NCI-H2196 (cell line): ENCODE results near the gene SYPL1.
"Not testable (repeated sequence)": the region's sequence is repeated elsewhere in the genome, so short reads cannot be mapped to it uniquely, and the experiment has no call there.

ENCODE experiments used
- DNase-seq: peaks from one replicate; lab custom pipeline; 2025; ENCODE audit not compliant: unreplicated experiment; lab: John Stamatoyannopoulos, UW

SYPL1 gene

DNA sequence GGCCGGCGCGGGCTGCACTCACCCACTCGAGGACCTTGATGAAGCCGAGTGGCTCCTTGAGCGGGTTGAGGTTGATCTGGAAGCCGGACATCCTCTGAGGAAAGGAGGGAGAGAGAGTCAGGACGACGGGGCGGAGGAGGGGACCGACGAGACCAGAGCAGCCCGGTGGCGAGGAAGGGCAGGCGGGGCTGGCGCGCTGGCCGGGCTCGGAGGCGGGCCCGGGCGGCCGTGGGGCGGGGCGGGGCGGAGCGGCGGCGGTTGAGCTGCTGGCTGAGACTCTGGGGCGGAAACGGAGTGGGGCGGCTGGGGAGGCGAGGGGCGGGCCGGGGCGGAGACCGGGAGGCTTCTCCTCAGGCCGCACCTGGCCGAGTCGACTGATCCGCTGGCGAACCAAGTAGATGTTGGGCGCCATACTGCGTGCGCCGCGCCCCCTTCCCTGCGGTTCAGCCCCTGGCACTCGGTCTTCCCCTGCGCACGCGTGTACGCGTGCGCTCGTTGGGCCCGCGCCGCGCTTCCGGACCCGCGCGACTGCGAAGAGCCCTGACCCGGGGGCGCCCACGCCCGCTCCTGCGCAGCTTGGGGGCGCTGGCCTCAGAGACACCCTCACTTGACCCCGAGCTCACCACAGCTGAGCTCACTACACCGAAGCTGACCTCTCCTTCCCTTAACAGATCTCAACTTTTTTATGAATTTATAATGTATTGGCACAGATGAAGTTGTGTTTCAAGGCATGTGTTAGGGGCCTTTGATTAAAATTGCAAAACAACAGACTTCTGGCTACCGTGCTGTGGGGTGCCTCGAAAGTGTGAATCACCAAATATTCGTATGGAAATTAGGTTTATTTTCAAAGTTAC is at the start of gene SYPL1:
SYPL1 (minus strand) TSS at position 195 of the 854 bp plus-strand sequence; CDS start at position 91, 104 bp downstream.
- peak; percentile 92 for DNase-seq

DNA sequence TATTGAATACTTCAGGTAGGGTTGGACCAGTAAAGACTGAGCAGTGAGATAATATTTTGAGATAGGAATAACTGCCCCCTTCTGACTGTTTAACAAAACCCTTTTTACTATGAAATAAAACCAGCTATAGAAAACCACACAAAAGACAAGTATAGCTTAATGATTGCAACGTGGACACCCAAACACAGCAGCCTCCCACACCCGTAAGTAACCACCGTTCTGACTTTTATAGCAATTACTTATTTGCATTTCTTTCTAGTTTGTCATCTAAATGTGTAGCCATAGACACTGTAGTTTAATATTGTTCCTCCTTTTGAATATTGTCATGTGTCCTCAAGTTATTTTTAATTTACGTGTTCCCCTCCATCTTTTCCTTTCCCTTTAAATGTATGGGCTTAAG is 42.9 kb upstream of the SYPL1 start:
- no peak for DNase-seq

DNA sequence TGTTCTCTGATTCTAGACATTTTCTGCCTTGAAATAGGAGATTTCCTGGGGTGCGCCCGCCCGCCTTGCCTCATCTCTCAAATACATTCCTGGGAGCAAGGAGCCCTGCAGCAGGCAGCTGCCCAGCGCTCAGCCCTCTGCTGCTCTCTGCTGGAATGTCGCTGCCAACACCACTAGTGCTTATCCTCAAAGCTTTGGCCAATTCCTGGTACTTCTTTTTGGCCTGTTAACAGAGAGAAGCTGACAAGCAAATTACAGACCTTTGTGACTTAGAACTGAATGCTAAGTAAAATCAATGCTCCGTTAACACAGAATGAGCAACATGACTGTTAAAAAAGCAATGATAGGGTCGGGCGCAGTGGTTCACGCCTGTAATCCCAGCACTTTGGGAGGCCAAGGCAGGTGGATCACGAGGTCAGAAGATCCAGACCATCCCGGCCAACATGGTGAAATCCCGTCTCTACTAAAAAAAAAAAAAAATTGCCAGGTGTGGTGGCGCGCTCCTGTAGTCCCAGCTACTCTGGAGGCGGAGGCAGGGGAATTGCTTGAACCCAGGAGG is 41.9 kb upstream of the SYPL1 start:
- peak; percentile 81 for DNase-seq

DNA sequence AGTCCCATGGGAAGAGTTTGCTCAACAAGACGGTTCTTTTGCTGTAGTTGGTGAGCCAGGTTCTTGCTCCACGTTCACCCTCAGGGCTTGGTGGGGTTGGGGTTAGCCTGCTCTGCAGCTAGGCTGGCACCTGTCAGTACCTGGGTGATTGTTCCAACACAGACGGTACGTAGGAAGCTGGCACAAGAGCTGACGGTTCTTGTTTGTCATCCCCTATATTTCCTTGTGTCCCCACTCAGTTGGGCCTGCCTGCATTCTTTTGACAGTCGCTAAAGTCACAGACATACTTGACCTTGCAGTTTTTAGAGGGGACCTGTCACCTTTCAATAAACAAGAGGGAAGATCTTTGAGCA is 40.2 kb upstream of the SYPL1 start:
- DNase-seq = no peak

DNA sequence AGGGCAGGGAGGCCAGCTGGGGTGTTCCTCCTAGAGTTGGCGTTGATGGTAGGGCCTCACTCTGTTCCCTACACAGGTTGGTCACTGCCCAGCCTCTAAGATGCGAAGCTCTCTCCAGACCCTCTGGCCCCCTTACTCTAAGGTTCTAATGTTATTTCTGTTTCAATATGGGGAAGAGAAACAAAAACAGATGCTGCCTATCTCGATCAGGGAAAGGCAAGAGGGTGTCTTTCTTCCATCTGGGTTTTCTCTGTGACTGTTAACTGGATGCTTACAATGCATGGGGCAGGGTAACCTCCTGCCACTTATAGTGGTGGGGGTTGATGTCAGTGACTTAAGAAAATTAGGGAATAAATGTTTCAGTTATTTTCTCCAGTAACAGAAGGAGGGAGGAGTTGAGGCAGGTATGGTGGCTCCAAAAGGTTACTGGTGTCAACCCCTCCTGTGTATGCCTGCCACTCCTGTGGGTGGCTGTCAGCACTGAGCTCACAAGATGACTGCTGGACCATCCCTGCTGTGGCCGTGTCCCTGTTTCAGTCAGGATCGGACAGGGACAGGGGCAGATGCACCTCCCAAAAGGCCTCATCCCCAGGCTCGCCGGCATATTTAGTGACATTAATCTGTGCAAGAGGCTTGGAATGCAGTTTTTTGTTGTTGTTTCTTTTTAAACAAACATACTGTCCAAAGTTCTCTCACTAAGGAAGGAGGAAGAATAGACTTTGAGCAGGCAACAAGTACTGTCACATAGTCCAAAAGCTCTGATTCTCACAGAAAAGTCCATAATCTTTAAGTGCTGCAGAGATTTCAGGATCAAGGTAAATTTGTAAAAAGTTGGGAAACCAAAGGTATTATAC is 39.6 kb upstream of the SYPL1 start:
- DNase-seq = no peak

DNA sequence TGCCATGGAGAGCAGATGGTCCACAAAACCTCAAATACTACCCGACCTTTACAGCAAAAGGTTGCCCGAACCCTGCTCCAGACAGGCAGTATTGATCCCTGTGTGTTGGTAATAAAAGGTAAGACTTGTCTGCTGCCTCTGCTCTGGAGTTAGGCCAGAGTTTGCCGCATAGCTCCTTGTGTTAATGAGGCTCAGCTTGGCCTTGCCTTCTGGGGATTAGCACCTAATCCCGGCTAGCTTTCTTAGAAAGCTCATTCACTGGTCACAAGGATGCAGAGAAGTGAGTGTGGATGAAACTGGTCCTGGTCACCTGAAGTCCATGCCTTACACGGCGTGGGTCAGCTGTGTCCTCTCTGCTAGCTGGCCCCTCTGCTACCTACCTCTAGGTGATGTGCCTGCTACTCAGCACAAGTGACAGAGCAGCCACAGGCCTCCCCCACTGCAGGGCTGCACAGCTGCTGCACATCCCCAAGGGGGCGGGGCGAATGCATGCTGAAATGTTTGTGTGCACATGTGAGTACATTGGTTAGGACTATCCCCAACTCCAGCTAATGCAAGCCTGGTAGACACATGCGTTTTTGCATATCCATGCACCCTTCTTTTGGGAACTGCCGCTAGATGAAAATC is 31.7 kb upstream of the SYPL1 start:
- no peak for DNase-seq

DNA sequence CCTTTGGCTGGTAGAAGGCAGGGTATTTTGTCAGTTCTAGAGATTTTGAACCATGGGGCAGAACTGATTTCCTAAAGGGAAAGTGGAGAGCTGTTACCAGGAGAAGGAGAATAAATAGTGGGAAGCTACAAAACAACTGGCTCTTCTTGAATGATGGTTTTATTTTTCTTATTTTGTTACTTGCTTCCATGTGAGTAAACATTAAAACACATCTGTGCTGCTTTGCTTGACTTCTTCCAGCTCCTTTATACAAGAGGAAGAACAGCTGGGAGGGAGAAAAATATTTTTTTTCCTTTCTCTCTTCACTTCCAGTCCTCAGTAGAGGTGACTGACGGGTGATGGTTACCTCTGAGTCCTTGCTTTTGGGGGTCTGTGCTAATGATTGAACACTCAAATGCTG is 30.0 kb upstream of the SYPL1 start:
- no peak for DNase-seq

DNA sequence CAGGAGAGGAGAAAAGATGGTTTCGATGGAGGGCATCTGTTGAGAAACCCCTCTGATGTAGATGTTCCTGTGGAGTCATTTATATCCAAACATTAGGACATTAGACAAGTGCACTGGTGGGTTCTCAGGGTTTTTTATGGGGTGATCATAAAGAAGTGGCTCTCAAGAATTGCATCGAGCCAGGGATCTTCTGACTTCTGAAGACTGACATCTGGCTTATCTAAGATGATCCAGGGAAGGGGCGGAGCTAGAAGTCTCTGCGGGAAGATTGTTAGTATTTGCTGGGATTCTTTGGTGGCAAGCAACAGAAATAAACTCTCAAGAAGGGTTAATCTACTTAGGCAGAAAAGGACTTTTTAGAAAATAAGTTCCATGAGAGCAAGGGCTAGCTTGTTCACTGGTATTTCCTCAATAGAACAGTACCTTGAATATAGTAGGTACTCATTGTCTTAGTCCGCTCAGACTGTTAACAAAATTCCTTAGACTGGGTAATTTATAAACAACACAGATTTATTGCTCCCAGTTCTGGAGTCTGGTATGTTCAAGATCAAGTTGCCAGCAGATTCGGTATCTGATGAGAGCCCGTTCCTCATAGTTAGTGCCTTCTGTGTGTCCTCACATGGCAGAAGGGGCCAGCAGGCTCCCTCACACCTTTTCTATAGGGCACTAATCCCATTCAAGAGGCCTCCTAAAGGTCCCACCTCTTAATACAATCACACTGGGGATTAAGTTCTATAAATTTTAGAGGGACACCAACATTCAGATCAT is 28.5 kb upstream of the SYPL1 start:
- no peak for DNase-seq

DNA sequence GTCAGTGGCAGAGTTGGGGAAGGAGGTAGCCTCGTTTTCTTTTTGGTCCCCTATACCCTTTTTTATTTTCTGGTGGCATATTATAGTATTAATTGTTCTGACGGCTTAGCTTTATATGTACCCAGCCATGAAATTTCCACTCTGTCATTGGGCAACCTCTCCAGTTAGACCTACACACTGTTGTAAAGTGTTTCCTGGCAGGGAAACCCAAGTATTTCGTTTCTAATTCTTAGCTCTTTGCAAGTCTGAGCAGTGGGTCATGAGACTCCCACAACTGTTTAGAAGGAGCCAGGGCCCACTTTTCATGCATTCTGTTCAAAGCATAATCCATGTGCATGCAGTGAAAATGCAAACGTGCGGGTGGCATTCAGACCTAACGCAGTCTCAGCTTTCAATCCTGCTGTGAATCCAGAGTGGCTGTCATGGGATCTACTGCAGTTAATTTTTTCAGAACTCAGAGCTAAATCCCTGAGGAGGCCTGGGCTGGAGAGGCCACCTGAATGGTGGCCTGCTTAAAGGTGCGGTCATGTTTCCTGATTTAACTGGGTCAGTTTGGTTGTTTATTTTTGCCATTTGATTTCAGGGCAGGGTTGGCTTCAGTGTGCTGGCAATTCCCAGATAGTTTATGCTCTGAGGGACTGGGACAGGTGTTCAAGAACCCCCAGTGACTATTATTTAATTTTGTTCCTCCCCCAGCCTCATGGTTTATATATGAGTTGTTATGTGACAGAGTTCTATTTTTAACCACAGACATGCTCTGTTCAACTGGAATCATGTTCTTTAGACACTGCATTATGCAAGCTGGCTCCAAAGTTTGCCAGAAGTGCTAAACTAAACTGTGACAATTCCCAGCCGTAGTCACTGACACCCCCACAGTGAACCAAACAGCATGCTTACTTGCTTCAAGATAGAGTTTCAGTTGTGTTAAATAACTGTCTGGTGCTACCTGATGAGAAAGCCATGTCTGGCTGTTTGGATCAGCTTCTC is 27.4 kb upstream of the SYPL1 start:
- DNase-seq = no peak

DNA sequence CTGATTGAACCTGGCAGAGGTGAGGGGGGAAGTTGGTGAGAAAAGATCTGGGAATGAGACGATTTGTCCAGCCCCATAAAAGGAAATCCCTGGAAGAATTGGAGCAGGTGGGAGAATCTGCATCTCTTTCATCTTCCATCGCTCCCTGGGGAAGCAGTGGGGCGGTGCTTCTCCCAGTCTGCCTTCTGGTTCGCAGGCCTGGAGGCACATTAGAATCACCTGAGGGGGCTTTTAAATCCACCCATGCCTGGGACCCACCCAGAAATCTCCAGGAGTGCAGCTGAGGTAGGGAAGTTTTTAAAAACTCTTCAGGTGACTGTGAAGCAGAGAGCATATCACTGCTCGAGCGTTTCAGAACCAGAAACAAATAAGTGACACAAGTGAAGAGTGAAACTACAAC is 26.7 kb upstream of the SYPL1 start:
- DNase-seq = no peak

DNA sequence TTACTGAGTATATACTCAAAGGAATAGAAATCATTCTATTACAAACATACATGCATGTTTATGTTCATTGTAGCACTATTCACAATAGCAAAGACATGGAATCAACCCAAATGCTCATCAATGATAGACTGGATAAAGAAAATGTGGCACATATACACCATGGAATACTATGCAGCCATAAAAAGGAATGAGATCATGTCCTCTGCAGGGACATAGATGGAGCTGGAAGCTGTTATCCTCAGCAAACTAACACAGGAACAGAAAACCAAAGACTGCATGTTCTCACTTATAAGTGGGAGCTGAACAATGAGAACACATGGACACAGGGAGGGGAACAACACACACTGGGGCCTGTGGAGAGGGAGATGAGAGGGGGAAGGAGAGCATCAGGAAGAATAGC is 26.1 kb upstream of the SYPL1 start:
- not testable (repeated sequence) for DNase-seq

DNA sequence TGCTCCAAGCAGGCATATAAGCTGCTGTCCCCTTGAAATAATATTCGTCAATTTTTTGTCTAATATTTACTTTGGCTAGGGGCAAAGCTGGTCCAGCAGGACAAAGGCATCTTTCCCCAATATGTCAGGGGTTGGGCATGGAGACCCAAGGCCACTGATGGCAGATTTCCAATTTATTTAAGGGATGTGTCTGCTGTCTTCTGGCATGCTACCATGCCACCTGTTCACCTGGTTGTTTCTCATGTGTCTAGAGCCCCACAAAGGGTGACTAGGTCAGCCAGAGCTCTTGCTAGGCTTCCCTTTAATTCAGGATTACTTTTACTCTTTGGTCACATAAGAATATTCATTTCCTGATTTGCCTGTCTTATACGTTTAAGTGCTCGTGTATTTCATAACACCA is 22.1 kb upstream of the SYPL1 start:
- no peak for DNase-seq

DNA sequence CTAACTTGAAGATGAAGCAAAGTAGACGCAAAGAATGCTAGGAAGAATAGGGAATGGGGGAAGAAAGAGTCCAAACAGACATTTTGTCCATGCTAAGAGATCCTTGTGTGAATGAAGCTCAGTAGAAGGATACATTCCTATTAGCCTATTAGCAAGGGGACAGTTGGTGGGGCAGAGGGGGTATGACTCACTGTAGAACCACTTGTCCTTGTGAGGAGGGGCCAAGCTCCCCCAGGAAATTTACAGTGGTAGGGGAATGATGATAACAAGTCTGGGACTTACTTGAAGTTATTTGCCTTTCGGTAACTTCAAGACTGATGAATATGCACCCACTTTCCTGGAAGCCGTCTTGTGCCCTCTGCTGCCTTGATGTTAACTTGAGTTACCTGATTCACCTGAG is 17.2 kb upstream of the SYPL1 start:
- DNase-seq = no peak

DNA sequence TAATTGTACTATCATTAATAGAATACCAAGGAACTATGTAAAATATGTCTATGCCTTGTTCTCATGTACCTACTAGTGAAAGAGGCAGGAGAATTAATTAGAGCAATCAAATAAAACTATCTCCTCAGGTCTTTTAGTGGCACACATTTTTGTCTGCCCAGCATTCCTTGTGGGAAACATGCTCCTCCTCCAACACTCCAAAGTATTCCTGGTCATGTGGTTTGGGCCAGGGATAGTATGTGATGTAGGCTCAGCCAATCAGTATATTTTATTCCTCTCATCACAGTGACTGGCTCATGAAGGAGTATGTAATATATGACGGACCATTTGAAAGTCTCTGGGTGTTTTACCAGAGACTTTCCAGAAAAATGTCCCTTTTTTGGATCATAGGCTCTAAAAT is 16.7 kb upstream of the SYPL1 start:
- DNase-seq = no peak

DNA sequence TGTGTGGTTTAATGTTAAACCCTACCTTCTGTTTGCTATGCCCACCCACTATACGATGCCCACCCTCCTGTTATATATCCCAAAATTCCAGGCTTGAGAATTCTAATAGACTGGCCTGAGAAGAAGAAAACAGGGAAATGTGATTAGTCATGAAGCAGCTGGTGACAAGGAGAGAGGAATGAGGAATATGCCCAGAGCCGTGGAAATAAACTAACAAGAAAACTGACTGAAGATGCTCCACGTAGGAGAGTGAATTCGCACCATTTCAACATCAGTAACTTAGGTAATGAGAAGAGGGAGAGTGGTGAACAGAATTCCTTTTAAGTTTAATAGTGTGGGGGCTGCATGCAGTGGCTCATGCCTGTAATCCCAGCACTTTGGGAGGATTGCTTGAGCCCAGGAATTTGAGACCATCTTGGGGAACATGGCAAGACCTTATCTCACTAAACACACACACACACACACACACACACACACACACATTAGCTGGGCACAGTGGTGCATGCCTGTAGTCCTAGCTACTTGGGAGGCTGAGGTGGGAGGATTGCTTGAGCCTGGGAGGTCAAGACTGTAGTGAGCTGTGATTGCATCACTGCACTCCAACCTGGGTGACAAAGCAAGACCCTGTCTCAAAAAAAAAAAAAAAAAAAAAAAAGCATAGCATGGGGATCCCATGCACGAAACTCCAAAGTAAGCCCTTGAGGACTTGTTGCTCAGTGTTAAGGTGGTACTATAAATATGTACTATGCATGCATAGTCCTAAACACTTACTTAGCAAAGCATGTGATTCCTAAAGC is 16.1 kb upstream of the SYPL1 start:
- no peak for DNase-seq

DNA sequence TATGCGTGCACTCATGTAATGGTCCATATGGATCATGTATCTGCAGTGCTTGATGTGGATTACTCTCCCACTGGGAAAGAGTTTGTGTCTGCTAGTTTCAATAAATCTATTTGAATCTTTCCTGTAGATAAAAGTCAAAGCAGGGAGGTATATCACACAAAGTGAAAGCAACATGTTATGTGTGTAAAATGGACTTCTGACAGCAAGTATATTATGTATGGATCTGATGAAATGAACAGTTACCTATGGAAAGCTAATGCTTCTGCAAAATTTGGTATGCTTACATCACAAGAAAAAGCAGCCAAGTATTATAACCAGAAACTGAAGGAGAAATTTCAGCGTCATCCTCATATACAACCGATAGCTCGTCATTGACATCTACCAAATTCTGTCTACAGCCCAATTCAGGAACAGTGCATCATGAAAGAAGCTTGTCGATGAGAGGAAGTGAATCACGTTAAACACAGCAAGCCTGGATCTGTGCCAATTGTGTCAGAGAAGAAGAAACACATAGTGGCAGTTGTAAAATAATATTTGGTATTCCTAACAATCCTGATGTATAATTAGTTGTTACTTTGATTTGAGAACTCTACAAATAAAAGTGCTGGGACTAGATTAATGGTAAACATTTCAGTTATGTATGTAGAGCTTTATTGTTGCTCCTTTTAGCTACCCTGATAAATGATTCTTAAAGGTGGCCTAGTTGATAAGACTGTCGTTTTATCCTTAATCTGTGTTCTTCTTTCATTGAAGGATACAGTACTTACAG is 14.2 kb upstream of the SYPL1 start:
- peak; percentile 23 for DNase-seq

DNA sequence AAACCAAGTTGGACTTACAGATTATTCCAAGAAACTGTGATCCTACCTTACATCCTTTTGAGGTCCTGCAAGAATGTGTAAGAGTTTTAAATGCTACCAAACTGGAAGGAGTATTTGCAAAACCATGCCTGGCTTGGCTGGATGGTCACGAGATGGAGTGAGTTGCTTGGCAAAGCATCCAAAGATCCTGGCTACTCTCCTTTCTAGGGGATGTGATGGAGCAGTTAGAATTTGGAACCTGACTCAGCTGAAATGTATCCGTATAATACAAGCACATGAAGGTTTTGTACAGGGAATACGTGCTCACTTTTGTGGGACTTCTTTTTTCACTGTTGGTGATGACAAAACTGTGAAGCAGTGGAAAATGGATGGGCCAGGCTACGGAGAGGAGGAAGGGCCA is 13.3 kb upstream of the SYPL1 start:
- DNase-seq = no peak

DNA sequence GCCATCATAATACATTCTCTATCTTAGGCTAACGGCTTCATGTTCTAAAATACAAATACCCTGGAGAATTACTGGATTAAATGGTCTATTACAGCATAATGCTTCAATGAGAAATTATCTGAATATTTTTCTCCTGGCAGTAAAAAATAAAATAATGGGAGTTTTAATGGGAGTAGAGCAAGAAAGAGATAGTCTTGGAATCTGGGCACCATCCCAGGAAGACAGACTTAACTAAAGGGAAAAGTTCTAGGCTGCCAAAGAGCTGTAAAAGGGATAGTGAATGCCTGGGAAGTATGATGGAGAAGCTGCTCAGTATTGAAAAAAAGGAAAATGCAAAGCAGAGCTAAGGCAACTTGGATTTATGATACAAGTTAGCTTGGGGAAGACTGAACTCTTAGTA is 12.1 kb upstream of the SYPL1 start:
- no peak for DNase-seq
